RKO (cell line): ENCODE results near the gene TARP.

ENCODE experiments used
- DNase-seq: peaks from one replicate; pipeline ENCODE4 v3.0.0-alpha.2; 2016; ENCODE audit warnings: low spot score

TARP gene

DNA sequence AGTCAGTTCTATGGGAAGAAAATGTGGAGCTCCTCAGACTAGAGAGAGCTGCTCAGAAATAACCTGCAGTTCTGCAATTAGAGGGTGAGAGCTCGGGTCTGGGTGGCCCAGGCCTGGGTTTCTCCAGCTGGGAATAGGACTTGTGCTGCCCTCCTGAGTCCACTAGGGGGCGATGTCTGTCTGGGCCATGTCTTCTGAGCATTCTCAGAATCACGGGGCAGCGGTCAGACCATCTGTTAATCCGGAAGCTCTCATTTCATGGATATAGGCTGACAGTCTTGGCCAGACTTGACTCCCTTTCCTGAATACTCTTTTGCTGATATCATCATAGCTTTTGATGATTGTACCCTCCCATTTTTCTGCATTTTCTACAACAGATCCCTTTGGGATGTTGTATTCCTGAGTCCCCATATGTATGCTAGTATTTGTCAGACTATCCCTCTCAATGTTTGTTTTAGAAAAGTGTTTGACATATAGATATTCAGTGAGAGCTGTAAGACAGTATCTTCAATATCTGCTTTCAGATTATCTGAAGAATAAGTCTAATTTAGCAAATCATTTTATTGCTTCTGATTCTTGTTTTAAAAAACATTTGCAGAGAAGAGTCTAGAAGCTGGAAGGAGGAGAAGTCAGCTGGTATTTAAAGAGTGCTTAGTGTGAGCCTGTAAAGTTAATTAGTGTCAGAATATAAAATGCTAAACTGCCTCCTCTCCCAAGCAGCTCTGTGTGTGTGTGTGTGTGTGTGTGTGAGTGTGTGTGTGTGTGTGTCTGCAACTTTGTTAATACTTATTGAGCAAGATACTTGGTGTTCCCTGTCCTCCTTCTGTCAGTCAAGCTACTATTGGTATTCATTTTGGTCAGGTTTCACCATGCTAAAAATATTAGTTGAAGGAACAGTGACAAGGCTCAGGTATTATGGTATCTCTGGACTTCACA, 57.4 kb downstream of the TARP start:
- DNase-seq, result peak; percentile 45

DNA sequence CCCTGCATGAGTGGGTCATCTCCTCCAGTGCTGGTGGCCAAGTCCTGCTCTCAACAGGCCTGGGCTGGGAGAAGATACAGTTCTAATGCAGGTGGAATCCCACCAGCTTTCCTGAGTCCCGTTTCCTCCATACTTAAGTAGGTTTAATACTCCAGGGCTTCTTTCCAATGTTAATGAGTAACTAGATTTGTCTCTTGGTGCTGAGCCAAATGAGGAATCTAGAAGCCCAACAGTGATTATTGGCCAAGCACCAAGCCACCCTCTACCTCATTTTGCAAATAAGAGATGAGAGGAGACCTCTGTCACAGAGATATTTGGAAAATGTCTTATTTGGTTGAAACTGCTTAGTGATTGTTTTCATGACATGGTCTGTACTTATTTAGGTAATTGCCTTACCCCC, 58.3 kb downstream of the TARP start:
- DNase-seq, result no peak

GRCh38 chr7:38211940-38212339, 61.5 kb downstream of the TARP start:
- DNase-seq, result no peak

DNA sequence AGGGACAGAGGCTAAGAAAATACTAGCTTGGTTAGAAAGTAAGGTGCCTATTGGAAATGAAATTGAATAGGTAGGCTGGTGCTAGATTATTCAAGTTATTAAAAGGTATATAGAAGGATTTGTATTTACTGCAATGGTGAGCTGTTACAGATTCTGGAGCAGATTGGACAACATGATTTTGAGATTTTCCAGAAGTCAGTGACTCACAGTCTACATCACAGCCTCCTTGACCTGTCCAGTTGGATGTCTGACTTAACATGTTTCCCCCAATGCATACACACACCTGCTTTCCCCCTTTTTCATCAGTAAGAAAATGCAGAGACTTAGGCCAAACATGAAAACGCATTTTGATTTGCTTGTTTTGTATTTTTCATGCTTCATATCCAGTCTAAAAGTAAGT, 62.0 kb downstream of the TARP start:
- DNase-seq, result no peak
